RWPE1 (cell line): ENCODE data around the gene STK24.

Experiments used
- CTCF ChIA-PET: fragments of 350-600 bp; sonication (Branson Sonifier 250); formaldehyde crosslinking; extraction: SDS; loops from one replicate; lab custom pipeline; 2021; lab: Yijun Ruan, JAX
- POLR2A ChIA-PET: fragments of 400-600 bp; formaldehyde crosslinking; extraction: SDS; loops from one replicate; lab custom pipeline; 2020; ENCODE audit warnings: antibody characterized with exemption; ENCODE audit not compliant: low non-redundant PET; lab: Yijun Ruan, JAX
- DNase-seq: peaks from one replicate; pipeline ENCODE4 v3.0.0; 2012; ENCODE audit warnings: low spot score
- H3K27ac ChIP-seq: fragments of 450-650 bp; 2 replicates; pipeline ENCODE4 v1.5.1; 2017
- CTCF ChIP-seq: fragments of 450-650 bp; conservative IDR thresholded peaks from 2 replicates; pipeline ENCODE4 v1.5.1; 2017; ENCODE audit warnings: low read depth, mild to moderate bottlenecking

STK24 gene

GRCh38 chr13:98547455-98547854 lies 29.5 kb downstream of the STK24 start:
- H3K27ac ChIP-seq, result peak overlapping the region; percentile 15; the same call in 1 of the 2 replicates
- no peak for DNase-seq
- ChIA-PET POLR2A (no interaction called here), CTCF (no interaction called here)
- no peak for TF ChIP-seq CTCF

- ChIA-PET POLR2A (no interaction called here), CTCF (interaction anchor here (0.7 kb wide), 1 partner anchor 379 kb away, joined by 3 read pairs; no protein-coding TSS in a partner anchor)
- TF ChIP-seq CTCF, result no peak
- DNase-seq, result no peak
- peak overlapping the region; percentile 43 for H3K27ac ChIP-seq
Measured at GRCh38 chr13:98546402-98546801, 30.5 kb downstream of the STK24 start.

- ChIA-PET CTCF (no interaction called here), POLR2A (no interaction called here)
- no peak overlapping the region; the same call in 1 of the 2 replicates for H3K27ac ChIP-seq
- DNase-seq, result no peak
- TF ChIP-seq CTCF, result no peak
Measured at GRCh38 chr13:98544104-98544710, 32.7 kb downstream of the STK24 start.

- no peak overlapping the region for H3K27ac ChIP-seq
- no peak for DNase-seq
- TF ChIP-seq CTCF, result no peak
- ChIA-PET CTCF (interaction anchor here (0.6 kb wide), 1 partner anchor 77 kb away, joined by 3 read pairs; no protein-coding TSS in a partner anchor), POLR2A (no interaction called here)
Measured at GRCh38 chr13:98543378-98544103, 33.4 kb downstream of the STK24 start.

- ChIA-PET POLR2A (no interaction called here), CTCF (interaction anchor here (0.6 kb wide), 2 partner anchors 76 to 121 kb away, joined by 3 to 4 read pairs; no protein-coding TSS in a partner anchor)
- no peak for TF ChIP-seq CTCF
- no peak overlapping the region for H3K27ac ChIP-seq
- no peak for DNase-seq
Measured at GRCh38 chr13:98542568-98543377, 34.1 kb downstream of the STK24 start.

- ChIA-PET POLR2A (no interaction called here), CTCF (no interaction called here)
- DNase-seq, result no peak
- H3K27ac ChIP-seq, result no peak overlapping the region
- TF ChIP-seq CTCF, result no peak
Measured at GRCh38 chr13:98541701-98542203, 35.2 kb downstream of the STK24 start.
